IMR-90 (cell line): ENCODE measurements around the gene CPA3.

Source experiments
- SMC3 ChIP-seq: fragments of 150-350 bp; IDR thresholded peaks from 2 replicates; pipeline ENCODE4 v1.6.1; 2016; ENCODE audit warnings: low read depth, mild to moderate bottlenecking, antibody characterized with exemption, low read length, moderate library complexity
- TF ChIP-seq, protein P1 (sequence below): conservative IDR thresholded peaks from 2 replicates; pipeline ENCODE4 v1.5.1; 2012; ENCODE audit warnings: mild to moderate bottlenecking, low read depth, low read length, improper control_type of control experiment

DNA sequence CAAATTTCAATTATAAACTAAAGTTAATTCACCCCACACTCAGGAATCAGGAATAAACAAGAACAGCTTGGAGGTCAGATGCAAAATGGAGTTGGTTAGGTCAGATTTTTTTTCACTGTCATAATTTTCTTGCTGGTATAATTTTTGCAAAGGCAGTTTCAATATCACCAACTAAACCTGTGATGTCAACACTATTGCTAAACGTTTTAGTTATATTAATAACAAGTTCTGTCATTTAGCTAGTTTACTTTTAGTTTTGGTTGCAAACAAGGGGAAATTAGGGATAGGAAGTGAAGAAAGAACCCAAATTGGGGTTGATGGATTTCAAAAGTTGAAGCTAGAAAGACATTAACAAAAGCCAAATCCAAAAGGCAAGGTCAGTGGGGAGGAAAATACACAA is 42.1 kb upstream of the CPA3 start:
- no peak for TF ChIP-seq SMC3
- TF ChIP-seq, protein P1, sequence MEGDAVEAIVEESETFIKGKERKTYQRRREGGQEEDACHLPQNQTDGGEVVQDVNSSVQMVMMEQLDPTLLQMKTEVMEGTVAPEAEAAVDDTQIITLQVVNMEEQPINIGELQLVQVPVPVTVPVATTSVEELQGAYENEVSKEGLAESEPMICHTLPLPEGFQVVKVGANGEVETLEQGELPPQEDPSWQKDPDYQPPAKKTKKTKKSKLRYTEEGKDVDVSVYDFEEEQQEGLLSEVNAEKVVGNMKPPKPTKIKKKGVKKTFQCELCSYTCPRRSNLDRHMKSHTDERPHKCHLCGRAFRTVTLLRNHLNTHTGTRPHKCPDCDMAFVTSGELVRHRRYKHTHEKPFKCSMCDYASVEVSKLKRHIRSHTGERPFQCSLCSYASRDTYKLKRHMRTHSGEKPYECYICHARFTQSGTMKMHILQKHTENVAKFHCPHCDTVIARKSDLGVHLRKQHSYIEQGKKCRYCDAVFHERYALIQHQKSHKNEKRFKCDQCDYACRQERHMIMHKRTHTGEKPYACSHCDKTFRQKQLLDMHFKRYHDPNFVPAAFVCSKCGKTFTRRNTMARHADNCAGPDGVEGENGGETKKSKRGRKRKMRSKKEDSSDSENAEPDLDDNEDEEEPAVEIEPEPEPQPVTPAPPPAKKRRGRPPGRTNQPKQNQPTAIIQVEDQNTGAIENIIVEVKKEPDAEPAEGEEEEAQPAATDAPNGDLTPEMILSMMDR, result no peak
